WERI-Rb-1 (cell line): ENCODE results near the gene CARS1.

Experiments
- DNase-seq: peaks from one replicate; pipeline ENCODE4 v3.0.0-alpha.2; 2020
- H3K27ac ChIP-seq: fragments of 250-450 bp; sonication (Bioruptor Pico); 2 replicates; pipeline ENCODE4 v1.5.1; 2020; ENCODE audit warnings: mild to moderate bottlenecking, moderate library complexity
- H3K27me3 ChIP-seq: fragments of 250-450 bp; sonication (Bioruptor Pico); 2 replicates; pipeline ENCODE4 v1.5.1; 2021; ENCODE audit warnings: mild to moderate bottlenecking, low read depth, moderate library complexity; ENCODE audit not compliant: insufficient read depth, severe bottlenecking
- H3K36me3 ChIP-seq: fragments of 250-450 bp; sonication (Bioruptor Pico); 2 replicates; pipeline ENCODE4 v1.5.1; 2020; ENCODE audit warnings: mild to moderate bottlenecking, moderate library complexity
- H3K4me3 ChIP-seq: 2 replicates; pipeline ENCODE4 v1.5.1; 2011; ENCODE audit warnings: low read depth, mild to moderate bottlenecking, control low read depth, low read length
- H3K9me3 ChIP-seq: fragments of 250-450 bp; sonication (Bioruptor Pico); 2 replicates; pipeline ENCODE4 v1.5.1; 2021; ENCODE audit warnings: mild to moderate bottlenecking, moderate library complexity; ENCODE audit not compliant: severe bottlenecking
- CTCF ChIP-seq: IDR thresholded peaks from 2 replicates; pipeline ENCODE4 v1.5.1; 2011; ENCODE audit warnings: low read depth, mild to moderate bottlenecking, control low read depth, inconsistent platforms, low read length

Gene CARS1

GRCh38 chr11:3020011-3020410 lies 37.2 kb downstream of the CARS1 start:
- Histone ChIP-seq H3K4me3 (no peak overlapping the region), H3K36me3 (peaks cover 59% of the 10 kb centered on the region), H3K27ac (no peak overlapping the region), H3K9me3 (no peaks in the 10 kb centered on the region), H3K27me3 (no peaks in the 10 kb centered on the region)
- DNase-seq = no peak
- TF ChIP-seq CTCF = no peak

- H3K27ac ChIP-seq = no peak overlapping the region
- no peaks in the 10 kb centered on the region for H3K27me3 ChIP-seq
- no peak overlapping the region for H3K4me3 ChIP-seq
- no peak for TF ChIP-seq CTCF
- peaks cover 64% of the 10 kb centered on the region for H3K36me3 ChIP-seq
- H3K9me3 ChIP-seq = no peaks in the 10 kb centered on the region
- no peak for DNase-seq
Measured at GRCh38 chr11:3018596-3018995, 38.6 kb downstream of the CARS1 start.

GRCh38 chr11:3016861-3017260 lies 40.4 kb downstream of the CARS1 start:
- no peak for TF ChIP-seq CTCF
- no peak for DNase-seq
- Histone ChIP-seq H3K27ac (no peak overlapping the region), H3K27me3 (no peaks in the 10 kb centered on the region), H3K9me3 (no peaks in the 10 kb centered on the region), H3K4me3 (no peak overlapping the region), H3K36me3 (peaks cover 78% of the 10 kb centered on the region)

- Histone ChIP-seq H3K4me3 (no peak overlapping the region), H3K9me3 (no peaks in the 10 kb centered on the region), H3K27me3 (no peaks in the 10 kb centered on the region), H3K36me3 (peaks cover 85% of the 10 kb centered on the region), H3K27ac (no peak overlapping the region)
- no peak for TF ChIP-seq CTCF
- DNase-seq = no peak
Measured at GRCh38 chr11:3015796-3016195, 41.4 kb downstream of the CARS1 start.

GRCh38 chr11:3014943-3015342 lies 42.3 kb downstream of the CARS1 start:
- Histone ChIP-seq H3K27ac (no peak overlapping the region), H3K36me3 (peaks cover 90% of the 10 kb centered on the region), H3K4me3 (no peak overlapping the region), H3K9me3 (no peaks in the 10 kb centered on the region), H3K27me3 (no peaks in the 10 kb centered on the region)
- TF ChIP-seq CTCF = no peak
- DNase-seq = no peak

GRCh38 chr11:3014057-3014938 lies 42.9 kb downstream of the CARS1 start:
- no peak for TF ChIP-seq CTCF
- peaks cover 93% of the 10 kb centered on the region for H3K36me3 ChIP-seq
- H3K9me3 ChIP-seq = no peaks in the 10 kb centered on the region
- H3K27ac ChIP-seq = no peak overlapping the region
- no peak overlapping the region for H3K4me3 ChIP-seq
- H3K27me3 ChIP-seq = no peaks in the 10 kb centered on the region
- no peak for DNase-seq
